Inflammatory macrophage (primary cell): ENCODE results near the gene MAN2B1.
A peak's percentile ranks its signal among the peaks of the same experiment; 100 is the strongest.
"Not testable (repeated sequence)": the region's sequence is repeated elsewhere in the genome, so short reads cannot be mapped to it uniquely, and the experiment has no call there.

Experiments used
- DNase-seq, 2 donors: peaks; one replicate each; pipeline ENCODE4 v3.0.0-alpha.2; 2020 to 2022
- total RNA-seq, 18 experiments: gene quantifications; one replicate each; lab custom pipeline; 2026; ENCODE audit warnings: mixed read lengths in 6 of 18, inconsistent platforms in 2 of 18; lab: John Stamatoyannopoulos, UW

Gene MAN2B1
- total RNA-seq: 295 to 562 (median 380) reads per million in 18 experiments

DNA sequence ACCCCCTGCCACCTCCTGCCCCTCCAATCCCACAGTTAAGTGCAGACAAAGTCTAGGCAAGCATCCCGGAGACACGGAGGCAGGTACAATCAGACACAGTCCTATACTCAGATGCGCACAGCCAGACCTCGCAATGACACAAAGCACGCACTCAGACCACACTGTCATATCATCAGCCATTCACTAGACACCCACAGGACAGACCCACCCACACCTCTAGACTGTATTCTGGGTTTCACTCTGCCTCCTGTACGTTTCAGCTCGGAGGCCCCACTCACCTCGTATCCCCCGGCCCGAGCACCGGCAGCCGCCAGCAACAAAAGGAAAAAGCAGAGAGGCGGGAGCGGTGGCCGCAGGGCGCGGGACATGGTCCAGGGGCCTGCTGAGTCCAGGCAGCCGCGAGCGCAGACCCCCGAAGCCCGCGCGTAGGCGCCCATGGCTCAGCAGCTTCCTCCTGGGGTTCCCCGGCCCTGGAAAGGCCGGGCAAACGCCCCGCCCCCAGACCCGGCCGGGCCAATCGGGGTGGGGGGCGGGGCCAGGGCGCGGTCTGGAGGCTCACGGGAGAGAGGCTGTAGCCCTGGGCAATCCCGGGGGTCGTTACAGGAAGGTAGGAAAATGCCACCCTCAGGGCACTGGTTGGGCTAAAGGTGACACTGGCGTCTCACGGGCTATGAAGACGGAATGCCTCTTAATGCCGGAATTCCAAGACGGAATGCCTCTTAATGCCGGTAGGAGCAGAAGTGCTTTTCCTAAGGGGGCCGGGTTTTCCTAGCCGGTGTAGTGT lies at the start of gene MAN2B1, which contains the start of gene WDR83:
Gene MAN2B1 (minus strand): TSS at position 478 of the 784 bp plus-strand sequence. CDS start 41 bp downstream, at position 437.
Gene WDR83 (plus strand): TSS at position 543 of the 784 bp plus-strand sequence. CDS start 2,984 bp downstream, outside the sequence.
- DNase-seq: peak; percentile 88 to 93

DNA sequence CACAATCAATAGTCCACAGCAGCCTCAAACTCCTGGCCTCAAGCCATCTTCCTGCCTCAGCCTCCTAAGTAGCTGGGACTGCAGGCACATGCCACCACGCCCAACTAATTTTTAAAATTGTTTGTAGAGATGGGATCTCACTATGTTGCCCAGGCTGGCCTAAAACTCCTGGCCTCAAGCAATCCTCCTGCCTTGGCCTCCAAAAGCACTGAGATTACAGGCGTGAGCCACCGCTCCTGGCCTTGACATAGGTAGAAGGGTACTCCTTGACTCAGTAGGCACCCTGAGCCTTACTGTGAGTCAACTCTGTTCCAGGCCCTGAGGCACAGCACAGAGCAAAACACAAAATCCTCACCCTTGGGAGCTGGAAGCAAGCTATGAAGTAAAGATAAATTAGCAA lies 49.4 kb upstream of the MAN2B1 start:
- no peak for DNase-seq

DNA sequence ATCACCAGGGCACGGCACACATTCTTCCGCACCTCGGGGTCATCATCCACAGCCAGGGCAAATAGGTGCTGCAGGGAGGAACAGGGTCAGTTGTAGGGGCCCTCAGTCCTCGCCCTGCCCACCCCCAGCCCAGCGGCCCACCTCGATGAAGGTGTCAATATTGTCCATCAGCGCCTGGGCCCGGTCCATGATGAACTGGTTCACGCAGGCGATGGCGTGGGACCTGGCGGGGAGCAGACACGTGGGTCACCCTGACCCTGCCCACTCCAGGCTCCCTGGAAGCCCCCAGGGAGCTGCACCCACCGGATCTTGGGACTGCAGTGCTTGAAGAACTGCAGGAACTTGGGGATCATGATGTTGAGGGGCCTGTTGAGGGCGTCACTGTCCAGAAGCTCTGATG lies 48.6 kb upstream of the MAN2B1 start:
- no peak for DNase-seq

DNA sequence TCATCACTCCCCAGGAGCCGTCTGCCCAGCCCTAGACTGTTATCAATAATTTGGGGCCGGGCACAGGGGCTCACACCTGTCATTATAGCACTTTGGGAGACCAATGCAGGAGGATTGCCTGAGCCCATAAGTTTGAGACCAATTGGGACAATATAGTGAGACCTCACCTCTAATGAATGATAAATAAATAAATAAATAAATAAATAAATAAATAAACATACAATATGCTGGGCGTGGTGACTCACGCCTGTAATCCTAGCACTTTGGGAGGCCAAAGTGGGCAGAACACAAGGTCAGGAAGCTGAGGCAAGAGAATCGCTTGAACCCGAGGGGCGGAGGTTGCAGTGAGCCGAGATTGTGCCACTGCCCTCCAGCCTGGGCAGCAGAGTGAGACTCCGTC lies 46.8 kb upstream of the MAN2B1 start:
- not testable (repeated sequence) for DNase-seq

DNA sequence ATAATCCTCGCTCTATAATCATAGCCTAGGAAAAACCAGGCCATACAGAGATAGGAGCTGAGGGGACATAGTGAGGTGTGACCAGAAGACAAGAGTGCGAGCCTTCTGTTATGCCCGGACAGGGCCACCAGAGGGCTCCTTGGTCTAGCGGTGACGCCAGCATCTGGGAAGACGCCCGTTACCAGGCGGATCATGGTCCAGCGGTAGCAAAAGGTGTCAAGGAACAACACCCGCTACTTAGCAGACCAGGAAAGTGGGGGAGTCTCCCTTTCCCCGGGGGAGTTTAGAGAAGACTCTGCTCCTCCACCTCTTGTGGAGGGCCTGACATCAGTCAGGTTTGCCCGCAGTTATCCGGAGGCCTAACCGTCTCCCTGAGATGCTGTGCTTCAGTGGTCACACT lies 45.5 kb upstream of the MAN2B1 start:
- not testable (repeated sequence) for DNase-seq

DNA sequence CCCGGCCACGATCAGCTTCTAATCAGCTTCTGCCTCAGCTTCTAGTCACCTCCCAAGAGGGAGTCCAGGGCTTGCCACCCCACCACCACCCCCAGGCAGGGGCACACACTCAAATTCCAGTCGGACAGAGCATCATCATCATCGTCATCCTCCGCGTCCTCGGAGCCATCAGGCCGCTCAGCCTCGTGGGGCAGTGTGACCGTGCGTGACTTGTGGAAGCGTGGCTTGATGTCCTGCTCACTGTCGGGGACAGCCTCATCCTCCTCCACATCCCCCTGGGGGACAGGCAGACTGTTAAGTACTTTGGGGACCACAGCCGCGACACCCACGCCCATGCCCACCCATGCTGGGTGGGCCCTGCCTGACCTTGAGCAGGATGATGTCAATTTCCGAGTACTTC lies 44.6 kb upstream of the MAN2B1 start:
- no peak for DNase-seq

DNA sequence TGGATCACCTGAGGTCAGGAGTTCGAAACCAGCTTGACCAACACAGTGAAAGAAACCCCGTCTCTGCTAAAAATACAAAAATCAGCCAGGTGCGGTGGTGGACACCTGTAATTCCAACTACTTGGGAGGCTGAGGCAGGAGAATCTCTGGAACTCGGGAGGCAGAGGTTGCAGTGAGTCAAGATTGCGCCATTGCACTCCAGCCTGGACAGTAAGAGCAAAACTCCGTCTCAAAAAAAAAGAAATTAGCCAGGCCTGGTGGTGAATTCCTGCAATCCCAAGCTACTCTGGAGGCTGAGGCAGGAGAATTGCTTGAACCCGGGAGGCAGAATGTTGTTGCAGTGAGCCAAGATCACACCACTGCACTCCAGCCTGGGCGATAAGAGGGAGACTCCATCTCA lies 42.1 kb upstream of the MAN2B1 start:
- DNase-seq: no peak

DNA sequence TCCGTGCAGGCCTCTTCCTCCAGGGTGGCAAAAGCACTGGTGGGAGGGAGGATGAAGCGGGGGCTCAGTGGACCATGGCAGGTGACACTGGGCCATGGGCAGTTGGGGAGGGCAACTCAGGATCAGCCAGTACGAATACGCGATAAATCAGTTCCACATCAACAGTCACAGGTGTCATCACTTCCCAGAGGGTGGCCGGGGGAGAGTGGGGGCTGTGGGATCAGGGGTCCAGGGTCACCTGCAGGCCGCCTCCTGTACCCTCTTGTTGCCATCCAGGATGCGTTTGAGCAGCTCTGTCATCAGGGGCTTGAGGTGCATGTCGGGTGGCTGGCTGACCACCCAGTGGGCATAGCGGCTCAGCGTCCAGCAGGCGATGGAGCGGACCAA lies 39.8 kb upstream of the MAN2B1 start:
- DNase-seq: no peak

DNA sequence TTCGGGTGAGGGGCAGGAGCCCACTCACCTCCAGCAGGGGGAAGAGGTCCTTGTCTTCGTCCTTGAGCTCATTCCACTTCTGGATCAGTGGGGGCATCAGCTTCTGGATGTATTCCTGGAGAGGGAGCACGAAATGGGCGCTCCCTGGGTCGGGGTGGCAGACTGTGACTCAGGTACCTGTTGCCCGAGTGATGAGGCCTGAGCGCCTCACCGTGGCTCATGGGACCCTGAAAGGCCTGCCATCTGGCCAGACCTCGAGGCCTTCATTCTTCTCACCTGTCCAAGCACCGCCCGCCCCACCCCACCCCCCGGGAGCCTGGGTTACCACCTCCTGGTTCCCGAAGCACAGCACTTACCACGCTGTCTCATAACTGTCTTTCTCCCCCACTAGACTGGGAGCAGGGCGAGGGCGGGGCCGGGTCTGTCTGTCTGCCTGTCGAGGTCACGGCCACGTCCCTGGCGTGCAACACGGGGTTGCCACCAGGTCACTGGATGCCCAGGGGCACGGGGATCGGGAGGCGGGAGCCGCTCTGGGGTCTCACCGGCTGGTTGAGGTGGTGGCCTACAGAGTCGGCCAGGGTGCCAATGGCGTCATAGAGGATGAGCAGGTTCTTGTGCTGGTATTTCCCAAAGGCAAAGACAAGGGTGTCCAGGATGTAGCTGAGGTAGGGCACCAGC lies 39.3 kb upstream of the MAN2B1 start:
- DNase-seq: no peak

DNA sequence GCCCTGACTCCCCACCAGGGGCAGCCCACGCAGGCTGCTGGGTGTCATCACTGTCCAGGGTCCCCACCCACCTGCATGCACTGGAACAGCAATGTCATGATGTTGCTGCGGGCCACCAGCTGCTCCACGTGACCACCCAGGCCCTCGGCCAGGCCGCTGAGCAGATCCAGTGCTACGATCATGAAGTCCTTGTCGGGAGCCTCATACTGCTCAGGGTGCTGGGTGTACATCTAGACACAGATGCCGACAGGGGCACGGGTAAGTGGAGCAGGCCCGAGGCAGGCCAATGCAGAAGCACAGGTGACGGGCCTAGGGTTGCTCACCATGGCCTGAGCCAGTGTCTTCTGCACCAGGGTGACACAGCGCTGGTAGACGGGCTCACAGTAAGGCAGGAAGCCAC lies 38.6 kb upstream of the MAN2B1 start:
- DNase-seq: no peak

DNA sequence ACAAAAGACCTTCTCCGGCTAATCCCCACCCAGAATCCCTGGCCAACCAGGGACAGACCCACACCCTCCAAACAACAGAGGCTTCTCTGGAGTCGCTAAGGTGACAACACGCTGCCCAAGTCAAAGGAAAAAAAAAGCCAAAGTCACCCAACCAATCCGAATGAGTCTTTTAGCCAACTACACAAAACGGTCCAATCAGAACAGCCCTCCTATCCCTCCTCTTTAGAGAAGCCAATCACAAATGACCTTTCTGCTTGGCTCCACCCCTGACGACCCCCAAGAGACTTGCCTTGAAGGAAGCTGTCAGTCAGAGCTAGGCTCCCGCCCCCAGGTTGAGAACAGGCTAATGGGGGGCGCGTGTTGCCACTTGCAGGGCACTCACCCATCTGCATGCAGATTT lies 36.5 kb upstream of the MAN2B1 start:
- no peak for DNase-seq

DNA sequence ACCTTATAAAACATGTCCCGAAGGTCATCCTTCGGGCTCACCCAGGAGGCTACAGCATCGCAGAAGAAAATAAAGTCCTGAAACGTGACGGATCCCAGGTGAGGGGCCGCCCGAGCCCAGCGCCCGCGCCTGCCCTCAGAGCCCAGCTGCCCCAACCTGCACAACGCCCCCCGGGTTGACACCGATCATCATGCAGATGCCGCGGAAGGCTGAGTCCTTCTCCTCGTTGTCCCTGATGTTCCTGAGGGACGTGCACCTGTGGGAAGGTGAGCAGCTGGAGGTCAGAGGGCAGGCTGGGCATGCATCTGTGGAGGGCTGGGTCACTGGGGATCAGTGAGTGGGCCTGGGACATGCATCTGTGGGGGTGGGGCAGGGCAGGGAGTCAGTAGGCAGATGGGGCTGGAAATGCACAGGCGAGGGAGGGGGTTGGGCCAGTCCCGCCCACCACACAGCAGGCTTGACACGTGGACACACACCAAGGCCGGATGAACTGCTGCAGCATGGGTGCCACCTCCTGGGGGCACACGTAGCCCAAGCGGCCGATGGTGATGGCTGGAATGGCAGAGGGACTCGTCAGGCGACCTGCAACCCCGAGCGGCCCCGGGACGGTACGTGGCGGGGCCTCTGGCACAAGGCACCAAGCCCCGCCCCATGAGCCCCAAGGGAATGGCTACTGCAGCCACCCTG lies 35.2 kb upstream of the MAN2B1 start:
- no peak for DNase-seq

DNA sequence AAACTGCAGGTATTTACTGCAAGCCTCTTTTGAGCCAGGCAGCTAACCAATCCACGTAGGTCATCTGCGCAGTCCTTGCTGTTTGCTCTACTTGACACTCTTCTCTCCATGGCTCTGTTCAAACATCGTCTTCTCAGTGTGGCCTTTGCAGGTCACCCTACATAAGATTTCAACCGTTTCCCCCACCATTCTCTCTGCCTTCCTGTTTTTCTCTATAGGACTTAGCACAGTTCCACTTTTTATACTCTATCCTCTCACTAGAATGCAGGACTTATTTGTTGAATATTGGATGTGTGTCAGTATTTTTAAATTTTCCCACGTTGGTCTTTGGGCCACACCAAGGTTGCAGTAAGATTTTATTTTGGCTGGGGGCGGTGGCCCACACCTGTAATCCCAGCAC lies 31.6 kb upstream of the MAN2B1 start:
- no peak for DNase-seq

DNA sequence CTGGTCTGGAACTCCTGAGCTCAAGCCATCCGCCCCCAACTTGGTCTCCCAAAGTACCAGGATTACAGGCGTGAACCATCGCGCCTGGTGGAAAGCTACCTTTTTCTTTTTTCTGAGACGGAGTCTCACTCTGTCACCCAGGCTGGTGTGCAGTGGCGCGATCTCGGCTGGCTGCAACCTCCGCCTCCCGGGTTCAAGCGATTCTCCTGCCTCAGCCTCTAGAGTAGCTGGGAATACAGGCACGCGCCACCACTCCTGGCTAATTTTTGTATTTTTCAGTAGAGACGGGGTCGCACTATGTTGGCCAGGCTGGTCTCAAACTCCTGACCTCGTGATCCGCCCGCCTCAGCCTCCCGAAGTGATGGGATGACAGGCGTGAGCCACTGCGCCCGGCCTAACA lies 30.9 kb upstream of the MAN2B1 start:
- DNase-seq: not testable (repeated sequence)

DNA sequence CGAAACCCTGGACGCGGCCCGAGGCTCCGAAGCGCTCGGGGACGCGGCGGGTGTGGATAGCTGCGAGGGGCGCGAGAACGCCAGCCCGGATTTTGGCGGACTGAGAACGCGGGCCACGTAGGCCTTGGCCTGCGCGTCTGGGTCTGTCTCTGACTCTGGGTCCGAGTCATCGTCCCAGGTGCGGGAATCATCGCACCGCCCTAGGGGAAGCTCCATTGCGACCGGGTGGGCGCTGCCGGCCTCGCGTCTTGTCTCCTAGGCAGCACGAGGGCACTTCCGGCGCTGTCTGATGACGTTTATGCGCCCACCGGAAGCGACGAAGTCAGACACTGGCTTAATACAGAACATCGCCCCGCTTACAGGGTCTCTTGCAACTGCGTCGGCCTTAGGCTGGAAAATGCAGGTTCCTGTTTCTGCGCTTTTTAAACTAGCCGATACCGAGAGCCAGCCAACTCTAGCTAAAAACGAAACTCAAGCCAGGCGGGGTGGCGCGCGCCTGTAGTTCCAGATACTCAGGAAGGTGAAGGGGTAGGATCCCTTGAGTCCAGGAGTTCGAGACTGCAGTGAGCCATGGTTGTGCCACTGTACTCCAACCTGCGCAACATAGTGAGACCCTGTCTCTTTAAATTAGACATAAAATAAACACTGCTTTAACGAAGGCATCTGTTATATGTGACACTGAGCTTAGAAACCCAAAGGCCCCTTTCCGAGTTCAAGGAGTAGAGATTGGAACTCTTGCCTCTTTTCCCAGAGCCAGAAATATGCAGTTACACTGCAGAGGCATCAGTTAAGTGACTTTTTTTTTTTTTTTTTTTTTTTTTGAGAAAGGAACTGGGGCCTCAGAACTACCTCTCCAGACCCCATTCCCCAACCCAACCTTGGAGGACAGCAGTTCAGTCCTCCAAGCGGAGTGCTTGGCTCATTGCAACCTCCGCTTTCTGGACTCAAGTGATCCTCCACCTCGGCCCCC lies 30.1 kb upstream of the MAN2B1 start, which contains the start of gene FBXW9:
Gene FBXW9 (minus strand): TSS at position 266 of the 970 bp plus-strand sequence. CDS start 50 bp downstream, at position 216.
- DNase-seq: peak; percentile 98 to 99

DNA sequence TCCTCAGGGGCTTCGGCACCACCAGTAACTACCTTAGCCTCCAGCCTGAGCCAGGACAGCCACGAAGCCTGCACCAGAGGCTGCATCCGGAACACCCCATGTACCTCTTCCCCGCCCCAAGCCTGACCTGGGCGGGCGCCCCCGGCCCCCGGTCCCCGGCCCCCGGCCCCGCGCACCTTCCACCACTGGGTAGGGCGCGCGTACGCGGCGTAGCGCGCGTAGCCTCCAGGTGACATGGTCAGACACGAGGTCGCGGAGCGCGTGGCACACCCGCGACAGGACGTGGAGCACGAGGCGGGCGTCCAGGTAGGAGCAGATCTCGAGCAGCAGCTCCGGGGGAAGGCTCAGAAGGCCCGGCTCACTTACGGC lies 29.4 kb upstream of the MAN2B1 start:
- DNase-seq: no peak

DNA sequence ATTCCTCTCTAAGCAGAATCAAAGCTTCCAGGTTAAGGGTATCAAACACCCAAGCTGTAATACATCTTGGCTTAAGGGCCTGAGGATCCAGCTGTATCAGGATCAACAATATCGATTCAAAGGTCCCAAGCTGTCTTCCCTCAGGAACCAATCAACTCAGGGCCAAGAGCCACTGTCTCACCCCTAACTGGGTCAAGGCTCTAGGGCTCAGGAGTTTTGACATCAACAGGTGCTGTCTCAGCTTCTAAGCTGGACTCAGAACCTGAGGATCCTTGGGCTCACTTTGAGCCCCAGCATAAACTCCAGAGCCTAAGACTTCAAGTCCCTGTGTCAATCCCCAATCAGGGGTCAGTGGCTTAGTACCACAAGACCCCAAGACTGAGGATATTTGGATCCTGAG lies 29.0 kb upstream of the MAN2B1 start:
- no peak for DNase-seq

DNA sequence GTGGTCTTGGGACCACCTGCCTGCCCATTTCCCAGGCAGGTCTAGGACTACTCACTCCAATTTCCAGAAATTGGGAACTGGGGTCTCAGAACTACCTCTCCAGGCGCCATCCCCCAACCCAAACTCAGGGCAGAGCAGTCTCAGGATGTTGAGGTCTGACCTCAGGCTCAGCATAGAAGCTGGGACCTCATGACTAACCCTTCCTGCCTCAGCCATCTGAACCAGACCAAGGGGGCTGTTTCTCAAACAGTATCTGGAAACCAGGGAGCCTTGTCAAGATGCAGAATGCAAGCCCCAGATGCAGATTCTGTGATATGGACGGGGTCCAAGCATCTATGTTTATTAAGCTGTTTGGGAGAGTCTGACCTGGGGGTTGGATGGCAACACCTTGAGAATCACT lies 28.6 kb upstream of the MAN2B1 start:
- DNase-seq: no peak

DNA sequence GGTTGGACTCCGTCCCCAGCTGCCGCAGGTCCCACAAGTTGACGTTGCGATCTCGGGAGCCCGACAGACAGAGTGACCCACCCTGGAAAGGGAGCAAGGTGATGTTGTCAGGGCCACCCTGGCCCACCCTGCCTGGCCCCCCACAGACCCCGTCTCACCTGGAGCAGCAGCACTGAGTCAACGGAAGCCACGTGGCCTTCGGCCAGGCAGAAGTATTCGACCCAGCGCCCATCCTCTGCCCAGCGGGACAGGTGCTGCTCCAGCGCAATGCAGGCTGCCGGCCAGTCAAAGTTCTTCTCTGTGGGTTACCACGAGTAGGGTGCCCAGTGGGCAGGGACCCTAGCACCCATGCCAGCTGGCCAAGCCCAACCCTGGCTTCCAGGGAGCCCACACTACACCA lies 28.1 kb upstream of the MAN2B1 start:
- no peak for DNase-seq

DNA sequence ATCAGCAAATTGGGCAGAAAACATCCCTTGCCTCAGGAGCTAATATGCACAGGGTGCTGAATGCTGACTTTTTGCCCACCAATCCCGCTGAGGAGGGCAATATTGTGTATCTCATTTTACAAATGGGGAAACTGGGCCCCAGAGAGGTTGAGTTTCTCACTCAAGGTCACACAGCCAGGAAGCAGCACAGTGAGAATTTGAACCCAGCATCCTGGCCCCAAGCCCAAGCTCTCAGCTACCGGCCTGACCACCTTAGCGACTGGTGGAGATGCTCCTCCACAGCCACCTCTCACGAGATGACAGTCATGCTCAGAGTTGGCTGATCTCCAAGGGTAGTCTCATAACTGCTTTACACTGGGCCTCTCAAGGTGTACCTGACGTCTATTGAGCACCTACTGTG lies 26.4 kb upstream of the MAN2B1 start:
- no peak for DNase-seq

DNA sequence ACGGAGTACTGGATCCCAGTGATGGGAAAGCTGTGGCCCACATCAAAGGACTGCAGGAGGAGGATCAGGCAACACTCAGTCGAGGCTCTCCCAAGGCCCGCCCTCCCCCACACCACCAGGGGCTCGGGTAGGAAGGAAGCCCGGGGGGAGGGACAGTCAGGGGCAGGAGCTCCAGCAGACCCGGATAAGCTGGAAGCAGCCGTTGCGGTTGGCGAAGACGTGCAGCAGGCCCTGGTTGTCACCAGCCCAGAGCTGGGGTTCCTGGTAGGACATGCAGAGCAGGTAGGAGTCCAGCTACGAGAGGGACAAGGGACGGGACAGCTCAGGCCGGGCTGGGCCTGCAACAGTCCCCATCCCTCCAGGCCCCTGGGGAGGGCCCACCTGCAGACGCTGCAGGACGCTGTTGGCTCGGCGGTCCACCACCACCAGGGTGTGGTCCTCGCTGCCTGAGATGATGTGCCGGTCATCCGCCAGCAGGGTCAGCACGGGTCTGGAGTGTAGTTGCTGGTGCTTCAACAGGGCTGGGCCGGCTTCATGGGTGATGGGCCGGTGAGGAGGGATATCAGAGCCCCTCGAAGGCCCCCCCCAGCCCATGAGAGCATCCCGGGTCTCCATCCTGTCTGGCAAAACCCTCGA lies 23.2 kb upstream of the MAN2B1 start:
- DNase-seq: no peak

DNA sequence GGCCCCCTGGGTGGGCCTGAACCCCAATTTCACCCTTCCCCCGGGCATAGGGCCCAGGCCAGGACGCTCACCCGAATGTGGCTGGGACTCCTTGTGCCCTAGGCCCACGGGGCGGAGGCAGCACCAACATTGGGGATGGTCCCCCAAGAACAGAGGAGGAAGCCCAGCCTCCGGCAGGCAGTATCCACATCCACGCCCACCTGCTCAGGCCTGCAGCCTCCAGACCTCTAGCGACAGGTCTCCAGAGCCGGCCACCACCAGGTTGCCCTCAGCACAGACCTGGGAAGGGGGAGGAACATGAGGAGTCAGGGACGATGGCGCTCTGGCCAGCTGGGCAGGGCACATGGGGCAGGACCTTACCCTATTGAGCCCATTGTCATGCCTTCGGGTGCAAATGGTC lies 22.5 kb upstream of the MAN2B1 start:
- DNase-seq: no peak
